CD8-positive, alpha-beta memory T cell (primary cell): Measurements from ENCODE around the gene C6orf47. TPM values are rescaled to one million over a fixed set of nuclear protein-coding genes. Genes with fewer than 3 reads are reported as not detected.

Experiments used
- CTCF ChIA-PET: fragments of 350-600 bp; sonication (Branson Sonifier 250); formaldehyde crosslinking; loops from one replicate; lab custom pipeline; 2021; ENCODE audit warnings: antibody characterized with exemption; lab: Charles Lee
- POLR2A ChIA-PET: fragments of 350-600 bp; sonication (Branson Sonifier 250); formaldehyde crosslinking; loops from one replicate; lab custom pipeline; 2021; ENCODE audit warnings: antibody characterized with exemption; lab: Charles Lee
- DNase-seq, 5 donors: peaks; one replicate each; pipeline versions ENCODE4 v3.0.0 to v3.0.0-alpha.2; 2020 to 2022; ENCODE audit warnings: mixed read lengths in 1 of 5
- H3K27ac ChIP-seq: one replicate; pipeline ENCODE4 v1.7.0; 2013; ENCODE audit warnings: low read depth, mild to moderate bottlenecking, low read length, moderate library complexity
- H3K27me3 ChIP-seq: 2 replicates; pipeline ENCODE4 v1.7.0; 2013; ENCODE audit warnings: low read length, mild to moderate bottlenecking; ENCODE audit not compliant: insufficient read depth, poor library complexity, severe bottlenecking
- H3K36me3 ChIP-seq: 2 replicates; pipeline ENCODE4 v1.7.0; 2013; ENCODE audit warnings: mild to moderate bottlenecking, low read length, moderate library complexity; ENCODE audit not compliant: insufficient read depth
- H3K4me1 ChIP-seq: 2 replicates; pipeline ENCODE4 v1.7.0; 2013; ENCODE audit warnings: mild to moderate bottlenecking, low read length, moderate library complexity; ENCODE audit not compliant: insufficient read depth
- H3K4me3 ChIP-seq: 2 replicates; pipeline ENCODE4 v1.7.0; 2013; ENCODE audit warnings: mild to moderate bottlenecking, low read length
- H3K9me3 ChIP-seq: 2 replicates; pipeline ENCODE4 v1.7.0; 2013; ENCODE audit warnings: mild to moderate bottlenecking, low read length
- H3K27ac Mint-ChIP-seq, 8 donors: one replicate each; pipeline ENCODE4 v1.8.0; 2020 to 2021; ENCODE audit warnings: mixed read lengths in 8 of 8, mild to moderate bottlenecking in 6 of 8, inconsistent platforms in 3 of 8, moderate library complexity in 3 of 8
- H3K27me3 Mint-ChIP-seq, 2 donors: one replicate each; pipeline ENCODE4 v1.8.0; 2020 to 2021; ENCODE audit warnings: mixed read lengths in 2 of 2, mild to moderate bottlenecking in 1 of 2, moderate library complexity in 1 of 2
- H3K36me3 Mint-ChIP-seq, 3 donors: one replicate each; pipeline ENCODE4 v1.8.0; 2020 to 2021; ENCODE audit warnings: mixed read lengths in 3 of 3, inconsistent platforms in 1 of 3, mild to moderate bottlenecking in 1 of 3
- H3K4me1 Mint-ChIP-seq, 3 donors: one replicate each; pipeline ENCODE4 v1.8.0; 2020 to 2021; ENCODE audit warnings: mixed read lengths in 3 of 3, inconsistent platforms in 1 of 3, mild to moderate bottlenecking in 1 of 3
- H3K4me3 Mint-ChIP-seq, 7 donors: one replicate each; pipeline ENCODE4 v1.8.0; 2020 to 2021; ENCODE audit warnings: mixed read lengths in 7 of 7, mild to moderate bottlenecking in 6 of 7, moderate library complexity in 4 of 7, inconsistent platforms in 2 of 7
- H3K9me3 Mint-ChIP-seq, 5 donors: one replicate each; pipeline ENCODE4 v1.8.0; 2020 to 2022; ENCODE audit warnings: mixed read lengths in 5 of 5, mild to moderate bottlenecking in 3 of 5, moderate library complexity in 2 of 5, inconsistent platforms in 1 of 5
- polyA plus RNA-seq: library from polyadenylated mRNA; unstranded; fragments of 300-500 nt; fragmentation: Illumina TruSeq; gene quantifications from one replicate; pipeline ENCODE4 v1.2.3, GENCODE V29; 2021
- total RNA-seq, 2 experiments: library from RNA; stranded (reverse); gene quantifications; one replicate each; pipeline ENCODE4 v1.2.3, GENCODE V29; 2021

Gene C6orf47
- total and polyA plus RNA-seq, 3 experiments from 2014 or later: 19.5 to 37.0 (median 20.0) TPM

DNA sequence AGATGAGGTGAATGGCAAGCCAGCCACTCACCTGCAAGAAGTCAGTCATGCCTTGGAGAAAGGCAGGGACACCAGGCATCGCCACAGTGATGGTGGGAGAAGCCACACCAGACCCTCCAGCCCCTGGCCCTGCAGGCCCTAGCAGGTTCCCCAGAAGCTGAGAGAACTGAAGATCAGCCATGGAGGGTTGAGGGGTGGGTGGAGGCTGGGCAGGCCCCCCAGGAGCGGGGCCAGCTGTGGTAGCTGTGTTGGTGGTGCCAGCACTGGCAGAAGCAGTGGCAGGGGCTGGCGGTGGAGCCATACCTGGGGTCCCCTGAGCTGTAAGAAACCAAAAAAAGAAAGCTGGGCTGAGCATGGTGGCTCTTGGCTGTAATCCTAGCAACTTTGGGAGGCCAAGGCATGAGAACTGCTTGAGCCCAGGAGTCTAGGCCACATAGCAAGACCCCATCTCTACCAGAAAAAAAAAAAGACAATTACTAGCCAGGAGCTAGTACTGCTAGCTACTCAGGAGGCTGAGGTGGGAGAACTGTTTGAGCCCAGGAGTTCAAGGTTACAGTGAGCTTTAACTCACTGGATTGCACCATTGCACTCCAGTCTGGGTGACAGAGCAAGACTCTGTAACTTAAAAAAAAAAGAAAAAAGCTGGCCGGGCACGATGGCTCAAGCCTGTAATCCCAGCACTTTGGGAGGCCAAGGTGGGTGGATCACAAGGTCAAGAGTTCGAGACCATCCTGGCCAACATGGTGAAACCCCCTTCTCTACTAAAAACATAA, 17.6 kb downstream of the C6orf47 start:
- no peak overlapping the region for H3K27ac ChIP-seq
- H3K36me3 ChIP-seq: peaks cover 79% of the 10 kb centered on the region
- no peak overlapping the region for H3K4me3 ChIP-seq
- Mint-ChIP-seq H3K9me3 (no peaks in the 10 kb centered on the region), H3K27me3 (no peaks in the 10 kb centered on the region), H3K27ac (peak overlapping the region in 2 of 8 donors; percentile 7 to 66), H3K4me1 (peaks cover 3 to 7% (median 5%) of the 10 kb centered on the region in 3 donors), H3K36me3 (peaks cover 7 to 90% (median 17%) of the 10 kb centered on the region in 3 donors), H3K4me3 (no peak overlapping the region)
- H3K4me1 ChIP-seq: no peaks in the 10 kb centered on the region
- CTCF ChIA-PET: interaction anchor here (2.2 kb wide), 1 partner anchor 44 kb away, joined by 9 read pairs; no protein-coding TSS in a partner anchor
- no peaks in the 10 kb centered on the region for H3K27me3 ChIP-seq
- POLR2A ChIA-PET: interaction anchor here (1.1 kb wide), 1 partner anchor 172 kb away, joined by 3 read pairs; the partner anchor contains the start of gene HSPA1L
- no peaks in the 10 kb centered on the region for H3K9me3 ChIP-seq
- no peak for DNase-seq

DNA sequence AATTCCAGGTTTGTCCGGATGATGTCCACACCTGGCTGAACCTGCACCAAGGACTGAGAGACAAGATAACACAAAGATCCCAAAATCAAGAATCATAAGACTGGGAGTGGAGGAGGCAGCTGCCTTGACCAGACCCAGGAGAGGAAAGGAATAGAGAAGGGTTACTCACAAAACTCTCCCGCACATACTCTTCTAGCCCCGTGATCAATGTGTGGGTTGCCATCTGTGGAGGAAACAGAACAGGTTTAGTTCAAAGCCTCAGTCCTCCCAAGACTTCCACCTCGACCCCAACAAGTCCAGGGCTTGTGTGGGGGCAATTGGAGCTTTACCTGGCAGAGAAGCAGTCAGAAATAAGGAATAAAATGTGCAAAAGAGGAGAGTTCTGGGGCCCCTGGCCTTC, 19.2 kb downstream of the C6orf47 start:
- Mint-ChIP-seq H3K27me3 (no peaks in the 10 kb centered on the region), H3K4me1 (peaks cover 4 to 7% (median 5%) of the 10 kb centered on the region in 3 donors), H3K36me3 (peaks cover 7 to 91% (median 14%) of the 10 kb centered on the region in 3 donors), H3K27ac (peak overlapping the region in 6 of 8 donors; percentile 12 to 89 (median 44)), H3K9me3 (no peaks in the 10 kb centered on the region), H3K4me3 (no peak overlapping the region)
- ChIA-PET CTCF (no interaction called here), POLR2A (no interaction called here)
- H3K27ac ChIP-seq: no peak overlapping the region
- H3K4me1 ChIP-seq: no peaks in the 10 kb centered on the region
- no peaks in the 10 kb centered on the region for H3K9me3 ChIP-seq
- H3K36me3 ChIP-seq: peaks cover 82% of the 10 kb centered on the region
- no peak overlapping the region for H3K4me3 ChIP-seq
- H3K27me3 ChIP-seq: no peaks in the 10 kb centered on the region
- no peak for DNase-seq

DNA sequence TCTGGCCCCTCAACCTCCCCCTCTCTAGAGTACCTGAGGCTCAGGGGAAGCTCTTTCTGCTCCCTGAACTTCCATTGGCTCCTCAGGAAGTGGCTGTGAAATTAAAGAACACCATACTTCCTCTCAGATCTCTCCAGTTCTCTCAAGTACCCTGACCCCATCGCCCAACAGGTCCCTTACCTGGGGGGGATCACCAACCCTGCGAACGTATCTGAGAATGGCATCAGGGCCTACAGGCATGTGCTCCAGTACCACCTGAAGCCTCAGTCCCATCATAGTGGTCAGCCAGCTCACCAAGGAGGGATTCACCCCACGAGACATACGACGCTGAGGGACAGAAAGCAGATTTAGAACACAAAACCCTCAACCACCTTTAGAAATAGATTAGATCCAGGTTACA, 20.0 kb downstream of the C6orf47 start:
- no peaks in the 10 kb centered on the region for H3K4me1 ChIP-seq
- Mint-ChIP-seq H3K4me1 (peaks cover 3 to 6% (median 4%) of the 10 kb centered on the region in 3 donors), H3K4me3 (no peak overlapping the region), H3K9me3 (no peaks in the 10 kb centered on the region), H3K27ac (peak overlapping the region in 1 of 8 donors; percentile 56), H3K27me3 (no peaks in the 10 kb centered on the region), H3K36me3 (peaks cover 9 to 91% (median 14%) of the 10 kb centered on the region in 3 donors)
- DNase-seq: no peak
- H3K27ac ChIP-seq: no peak overlapping the region
- ChIA-PET CTCF (interaction anchor here (1.1 kb wide), 1 partner anchor 189 kb away, joined by 5 read pairs; no protein-coding TSS in a partner anchor), POLR2A (interaction anchor here (0.5 to 0.6 kb wide), 2 partner anchors 10 to 18 kb away, joined by 6 to 9 read pairs; no protein-coding TSS in a partner anchor)
- no peaks in the 10 kb centered on the region for H3K9me3 ChIP-seq
- no peak overlapping the region for H3K4me3 ChIP-seq
- H3K36me3 ChIP-seq: peaks cover 82% of the 10 kb centered on the region
- no peaks in the 10 kb centered on the region for H3K27me3 ChIP-seq

DNA sequence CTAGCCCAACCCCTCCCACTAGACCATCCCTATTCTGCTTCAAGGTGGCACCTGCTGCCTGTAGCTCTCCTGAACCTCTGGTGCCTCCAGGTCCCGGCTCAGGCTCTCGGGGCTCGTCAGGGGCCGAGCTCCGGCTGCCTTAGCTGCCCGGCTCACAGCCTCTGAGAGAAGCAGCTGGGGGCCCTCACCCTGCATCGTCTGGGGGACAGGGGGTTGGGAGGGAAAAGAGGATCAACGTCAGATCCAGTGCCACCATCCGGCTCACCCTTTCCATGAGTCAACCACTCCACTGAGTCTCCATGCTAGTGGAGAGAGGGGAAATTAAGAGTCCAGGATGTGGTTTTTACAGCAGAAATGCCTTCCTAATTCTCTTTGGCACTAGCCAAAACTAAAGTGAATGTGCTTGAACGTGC, 21.1 kb downstream of the C6orf47 start:
- H3K4me3 Mint-ChIP-seq: no peak overlapping the region
- Histone ChIP-seq H3K9me3 (no peaks in the 10 kb centered on the region), H3K4me3 (no peak overlapping the region), H3K27me3 (no peaks in the 10 kb centered on the region), H3K27ac (no peak overlapping the region), H3K36me3 (peaks cover 82% of the 10 kb centered on the region), H3K4me1 (no peaks in the 10 kb centered on the region)
- peak overlapping the region in 4 of 8 donors; percentile 7 to 79 (median 39) for H3K27ac Mint-ChIP-seq
- peaks cover 3 to 91% (median 14%) of the 10 kb centered on the region in 3 donors for H3K36me3 Mint-ChIP-seq
- no peaks in the 10 kb centered on the region for H3K9me3 Mint-ChIP-seq
- CTCF ChIA-PET: interaction anchor here (1.1 kb wide), 1 partner anchor 191 kb away, joined by 5 read pairs; no protein-coding TSS in a partner anchor
- POLR2A ChIA-PET: interaction anchor here (1.4 kb wide), 1 partner anchor 12 kb away, joined by 6 read pairs; no protein-coding TSS in a partner anchor
- H3K27me3 Mint-ChIP-seq: no peaks in the 10 kb centered on the region
- H3K4me1 Mint-ChIP-seq: peaks cover 0 to 1% (median 0%) of the 10 kb centered on the region in 3 donors
- DNase-seq: no peak

DNA sequence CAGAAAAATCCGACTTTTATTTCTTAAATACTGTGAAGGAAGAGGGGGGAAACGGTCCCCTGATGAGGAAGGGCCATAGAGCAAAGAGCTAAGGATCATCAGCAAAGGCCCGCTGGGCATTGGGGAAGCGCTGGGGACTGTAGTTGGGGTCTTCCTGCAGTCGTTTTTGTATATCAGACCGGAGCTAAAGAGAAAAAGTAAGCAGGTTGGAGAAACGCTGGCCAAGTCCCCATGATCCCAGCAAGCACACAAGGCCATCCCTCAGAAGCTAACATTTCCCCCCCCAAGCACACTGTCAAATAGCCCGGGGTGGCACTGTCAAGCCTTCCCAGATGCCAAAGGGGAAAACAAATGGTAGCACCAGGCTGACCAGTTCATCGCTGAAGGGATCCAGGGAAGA, 21.5 kb downstream of the C6orf47 start:
- peaks cover 0 to 1% (median 0%) of the 10 kb centered on the region in 3 donors for H3K4me1 Mint-ChIP-seq
- no peak for DNase-seq
- peak overlapping the region in 2 of 8 donors; percentile 44 to 68 for H3K27ac Mint-ChIP-seq
- ChIA-PET POLR2A (interaction anchor here (0.6 to 1.4 kb wide), 2 partner anchors 12 to 14 kb away, joined by 3 to 6 read pairs; no protein-coding TSS in a partner anchor), CTCF (no interaction called here)
- peaks cover 3 to 91% (median 14%) of the 10 kb centered on the region in 3 donors for H3K36me3 Mint-ChIP-seq
- no peaks in the 10 kb centered on the region for H3K27me3 Mint-ChIP-seq
- H3K9me3 ChIP-seq: no peaks in the 10 kb centered on the region
- no peak overlapping the region for H3K4me3 Mint-ChIP-seq
- H3K4me3 ChIP-seq: no peak overlapping the region
- no peaks in the 10 kb centered on the region for H3K9me3 Mint-ChIP-seq
- no peaks in the 10 kb centered on the region for H3K4me1 ChIP-seq
- H3K36me3 ChIP-seq: peaks cover 82% of the 10 kb centered on the region
- H3K27ac ChIP-seq: no peak overlapping the region
- no peaks in the 10 kb centered on the region for H3K27me3 ChIP-seq

DNA sequence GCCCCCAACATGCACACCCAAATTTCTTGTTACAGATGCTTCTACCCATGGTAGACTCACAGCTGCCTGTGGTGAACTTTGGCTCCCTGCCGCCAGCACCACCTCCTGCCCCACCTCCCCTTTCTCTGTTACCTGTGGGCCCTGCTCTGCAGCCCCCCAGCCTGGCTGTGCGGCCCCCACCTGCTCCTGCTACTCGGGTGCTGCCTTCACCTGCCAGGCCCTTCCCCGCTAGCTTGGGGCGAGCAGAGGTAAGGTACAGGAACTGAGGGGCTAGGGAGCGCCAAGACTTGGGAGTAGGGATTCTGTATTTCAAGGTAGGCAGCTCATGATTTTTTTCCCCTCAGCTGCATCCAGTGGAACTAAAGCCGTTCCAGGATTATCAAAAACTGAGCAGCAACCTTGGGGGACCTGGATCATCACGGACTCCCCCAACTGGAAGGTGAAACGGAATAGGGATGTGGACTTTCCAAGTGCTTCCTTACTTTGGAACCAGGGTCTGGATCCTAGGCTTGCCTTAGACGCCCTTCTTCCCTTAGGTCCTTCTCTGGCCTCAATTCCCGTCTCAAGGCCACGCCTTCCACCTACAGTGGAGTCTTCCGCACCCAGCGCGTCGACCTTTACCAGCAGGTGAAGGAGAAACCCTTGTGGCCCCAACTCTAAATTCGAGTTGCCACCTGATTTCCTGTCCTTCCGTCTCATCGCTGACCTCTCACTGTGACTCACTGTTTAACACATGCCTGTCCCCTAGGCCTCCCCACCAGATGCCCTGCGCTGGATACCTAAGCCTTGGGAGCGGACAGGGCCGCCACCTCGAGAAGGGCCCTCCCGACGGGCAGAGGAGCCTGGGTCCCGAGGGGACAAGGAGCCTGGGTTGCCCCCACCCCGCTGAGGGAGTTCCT, 23.6 kb downstream of the C6orf47 start:
- H3K4me3 Mint-ChIP-seq: no peak overlapping the region

DNA sequence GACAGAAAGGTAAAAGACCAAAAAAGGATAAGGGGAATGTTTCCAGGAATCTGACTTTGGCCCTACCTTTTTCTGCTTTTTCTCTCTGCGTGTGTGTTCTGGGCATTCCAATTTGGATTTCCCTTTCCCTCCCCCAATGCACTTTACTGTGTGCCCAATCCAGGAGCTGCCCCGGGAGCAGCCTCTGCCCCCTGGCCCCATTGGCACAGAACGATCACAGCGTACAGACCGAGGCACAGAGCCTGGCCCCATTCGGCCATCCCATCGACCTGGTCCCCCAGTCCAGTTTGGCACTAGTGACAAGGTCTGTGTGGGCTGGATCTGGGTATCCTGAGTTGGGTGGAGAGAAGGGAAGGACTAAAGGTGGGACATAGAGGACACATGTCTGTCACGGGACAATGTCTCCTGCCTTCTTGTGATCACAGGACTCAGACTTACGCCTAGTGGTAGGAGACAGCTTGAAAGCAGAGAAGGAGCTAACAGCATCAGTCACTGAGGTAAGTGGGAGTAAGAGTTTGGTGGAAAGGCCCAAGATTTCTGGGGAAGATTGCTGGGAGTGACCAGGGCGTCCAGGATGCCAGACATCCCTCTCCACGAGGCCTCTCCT, 25.5 kb downstream of the C6orf47 start:
- Histone ChIP-seq H3K9me3 (no peaks in the 10 kb centered on the region), H3K27ac (no peak overlapping the region), H3K36me3 (peaks cover 76% of the 10 kb centered on the region), H3K4me3 (no peak overlapping the region), H3K4me1 (no peaks in the 10 kb centered on the region), H3K27me3 (no peaks in the 10 kb centered on the region)
- DNase-seq: no peak
- ChIA-PET POLR2A (interaction anchor here (1.5 kb wide), 1 partner anchor 17 kb away, joined by 6 read pairs; no protein-coding TSS in a partner anchor), CTCF (interaction anchor here (1.4 kb wide), 1 partner anchor 195 kb away, joined by 4 read pairs; no protein-coding TSS in a partner anchor)
- Mint-ChIP-seq H3K36me3 (peaks cover 8 to 95% (median 16%) of the 10 kb centered on the region in 3 donors), H3K4me1 (peaks cover 0 to 1% (median 0%) of the 10 kb centered on the region in 3 donors), H3K9me3 (no peaks in the 10 kb centered on the region), H3K27ac (peak overlapping the region in 4 of 8 donors; percentile 29 to 48 (median 38)), H3K4me3 (no peak overlapping the region), H3K27me3 (no peaks in the 10 kb centered on the region)

More for the DNA sequence above, 23.6 kb downstream of the C6orf47 start:
- ChIA-PET POLR2A (interaction anchor here (0.6 kb wide), 1 partner anchor 1114 kb away, joined by 3 read pairs; no protein-coding TSS in a partner anchor), CTCF (interaction anchor here (0.9 to 1.4 kb wide), 3 partner anchors 14 to 193 kb away, joined by 3 to 4 read pairs (median 3); no protein-coding TSS in a partner anchor)
- no peak overlapping the region for H3K27ac ChIP-seq
- peaks cover 74% of the 10 kb centered on the region for H3K36me3 ChIP-seq
- peaks cover 0 to 1% (median 0%) of the 10 kb centered on the region in 3 donors for H3K4me1 Mint-ChIP-seq
- no peaks in the 10 kb centered on the region for H3K27me3 ChIP-seq
- H3K9me3 Mint-ChIP-seq: no peaks in the 10 kb centered on the region
- no peaks in the 10 kb centered on the region for H3K27me3 Mint-ChIP-seq
- DNase-seq: no peak
- peaks cover 3 to 95% (median 15%) of the 10 kb centered on the region in 3 donors for H3K36me3 Mint-ChIP-seq
- H3K4me3 ChIP-seq: no peak overlapping the region
- H3K4me1 ChIP-seq: no peaks in the 10 kb centered on the region
- H3K27ac Mint-ChIP-seq: peak overlapping the region in 4 of 8 donors; percentile 26 to 94 (median 74)
- no peaks in the 10 kb centered on the region for H3K9me3 ChIP-seq
